ENCODE measurements around the gene PLEKHG4B. TPM values are rescaled to one million over a fixed set of nuclear protein-coding genes. Genes with fewer than 3 reads are reported as not detected.

The PLEKHG4B gene
- total RNA-seq, 1 experiment from 2014 or later: not detected

DNA sequence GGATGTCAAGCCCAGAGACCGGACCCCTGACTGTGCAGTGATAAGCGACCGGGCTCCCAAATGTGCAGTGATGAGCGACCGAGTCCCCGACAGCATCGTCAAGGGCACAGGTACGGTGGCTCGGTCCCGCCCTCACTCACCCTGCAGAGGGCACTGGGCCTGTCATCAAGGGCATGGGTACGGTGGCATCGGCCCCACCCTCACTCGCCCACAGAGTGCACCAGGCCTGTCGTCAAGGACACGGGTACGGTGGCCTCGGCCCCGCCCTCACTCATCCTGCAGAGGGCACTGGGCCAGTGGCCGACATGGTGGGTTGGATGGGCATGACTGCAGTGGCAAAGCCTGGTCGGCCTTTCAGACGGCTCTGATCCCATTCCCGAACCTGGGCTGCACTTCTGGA lies 89.6 kb downstream of the PLEKHG4B start:
- Histone ChIP-seq H3K36me3 (no peaks in the 10 kb centered on the region), H3K27me3 (0 out of 2 replicates have a peak, but pooled peaks cover 3% of the 10 kb centered on the region)
- DNase-seq: no peak

DNA sequence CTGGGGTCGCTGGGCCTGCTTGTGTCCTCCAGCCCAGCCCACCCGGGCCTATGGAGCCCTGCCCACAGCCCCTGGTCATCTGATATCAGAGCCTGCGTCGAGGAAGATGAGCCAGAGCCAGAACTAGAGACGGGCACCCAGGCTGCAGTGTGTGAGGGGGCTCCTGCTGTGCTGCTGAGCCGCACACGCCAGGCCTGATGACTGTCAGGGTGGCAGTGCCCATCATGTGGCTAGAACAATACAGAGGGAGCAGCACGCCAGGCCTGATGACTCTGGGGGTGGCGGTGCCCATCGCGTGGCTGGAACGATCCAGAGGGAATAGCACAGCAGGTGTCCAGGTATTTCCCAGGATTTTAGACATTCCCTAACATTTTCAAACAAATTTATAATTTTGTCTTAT lies 90.2 kb downstream of the PLEKHG4B start:
- Histone ChIP-seq H3K9me3 (no peaks in the 10 kb centered on the region), H3K36me3 (no peaks in the 10 kb centered on the region), H3K27me3 (0 out of 2 replicates have a peak, but pooled peaks cover 3% of the 10 kb centered on the region), H3K4me3 (no peak overlapping the region)
- no peak for DNase-seq

More for the DNA sequence above, 89.6 kb downstream of the PLEKHG4B start:
- Histone ChIP-seq H3K9me3 (no peaks in the 10 kb centered on the region), H3K4me3 (no peak overlapping the region)

DNA sequence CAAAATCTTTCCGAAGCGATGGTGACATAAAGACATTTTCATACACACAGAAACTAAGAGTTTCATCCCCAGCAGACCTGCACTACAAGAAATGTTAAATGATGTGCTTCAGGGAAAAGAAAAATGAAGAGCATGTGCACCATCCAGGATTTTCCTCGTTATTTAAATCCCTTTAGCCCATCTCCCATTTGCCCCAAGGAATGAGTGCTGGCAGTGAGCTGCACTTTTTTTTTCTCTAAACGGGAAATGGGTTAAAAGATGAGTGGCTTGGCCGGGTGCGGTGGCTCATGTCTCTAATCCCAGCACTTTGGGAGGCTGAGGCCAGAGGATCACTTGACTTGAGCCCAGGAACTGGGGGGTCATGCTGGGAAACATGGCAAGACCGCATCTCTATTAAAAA lies 92.5 kb downstream of the PLEKHG4B start:
- Histone ChIP-seq H3K36me3 (no peaks in the 10 kb centered on the region), H3K9me3 (no peaks in the 10 kb centered on the region), H3K4me3 (no peak overlapping the region), H3K27me3 (no peaks in the 10 kb centered on the region)
- DNase-seq: peak; percentile 40

DNA sequence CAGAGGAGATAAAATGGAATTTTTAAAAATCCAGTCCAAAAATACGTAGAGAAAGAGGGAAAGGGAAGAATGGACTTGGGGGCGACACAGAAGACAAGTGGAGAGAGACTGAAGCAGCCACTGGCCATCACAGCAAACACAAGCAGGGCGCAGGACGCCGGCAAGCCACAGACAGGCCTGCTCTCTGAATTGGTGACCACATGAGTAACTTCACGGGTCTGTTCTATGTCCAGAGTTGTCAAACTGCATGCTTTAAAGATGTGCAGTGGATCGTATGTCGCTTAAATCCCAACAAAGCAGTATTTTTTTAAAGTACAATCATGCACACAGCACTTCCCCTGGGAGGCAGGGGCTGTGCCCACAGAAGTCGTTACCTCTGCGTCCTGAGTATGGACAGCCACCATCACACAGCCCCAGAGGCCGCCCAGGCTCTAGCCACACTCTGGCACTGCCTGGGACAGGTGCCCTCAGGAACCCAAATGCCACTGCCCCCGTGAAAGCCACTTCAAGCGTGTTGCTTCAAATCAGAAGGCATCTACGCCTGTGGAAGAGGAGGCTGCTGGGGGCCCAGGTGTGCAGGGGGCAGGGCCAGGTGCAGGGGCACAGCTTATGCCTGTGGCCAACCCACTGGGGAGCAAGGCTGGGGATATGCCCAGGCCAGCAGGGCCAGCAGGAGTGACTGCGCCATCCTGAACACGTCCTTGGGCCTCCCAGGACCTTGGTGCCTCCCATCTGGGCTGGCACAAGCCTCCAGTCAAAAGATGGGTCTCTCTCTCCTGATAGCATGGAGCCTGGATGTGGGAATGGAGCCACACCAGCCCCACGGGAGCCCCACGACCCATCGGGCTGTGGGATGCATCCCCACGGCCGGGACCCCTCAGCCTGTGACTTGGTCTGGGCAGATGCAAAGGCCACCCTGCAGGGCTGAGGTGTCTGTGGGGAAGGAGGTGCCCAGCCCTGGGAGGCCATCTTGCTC lies 93.4 kb downstream of the PLEKHG4B start:
- no peaks in the 10 kb centered on the region for H3K36me3 ChIP-seq
- no peak for DNase-seq
- H3K9me3 ChIP-seq: no peaks in the 10 kb centered on the region
- H3K27me3 ChIP-seq: no peaks in the 10 kb centered on the region
- H3K4me3 ChIP-seq: no peak overlapping the region

GRCh38 chr5:186091-187041 lies 94.4 kb downstream of the PLEKHG4B start:
- DNase-seq: no peak
- no peaks in the 10 kb centered on the region for H3K36me3 ChIP-seq
- no peaks in the 10 kb centered on the region for H3K9me3 ChIP-seq
- no peak overlapping the region for H3K4me3 ChIP-seq
- no peaks in the 10 kb centered on the region for H3K27me3 ChIP-seq

DNA sequence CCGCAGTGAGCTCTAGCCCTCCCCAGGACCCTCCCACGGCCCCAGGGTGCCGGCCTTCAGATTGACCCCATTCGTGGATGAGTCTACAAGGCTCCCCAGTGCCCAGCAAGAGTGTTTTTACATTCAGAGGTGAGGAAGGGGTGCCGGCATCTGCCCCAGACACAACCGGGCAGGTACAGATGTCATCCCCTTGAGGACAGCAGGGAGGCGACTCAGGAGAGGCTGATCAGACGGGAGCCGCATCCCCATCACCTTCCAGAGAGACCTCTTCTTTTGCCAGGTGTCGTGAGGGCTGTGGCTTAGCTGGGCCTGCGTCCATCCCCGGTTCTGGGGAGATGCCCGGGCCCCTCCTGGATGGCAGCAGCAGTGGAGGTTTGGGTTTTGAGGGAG lies 95.1 kb downstream of the PLEKHG4B start:
- no peak for DNase-seq
- no peaks in the 10 kb centered on the region for H3K9me3 ChIP-seq
- no peaks in the 10 kb centered on the region for H3K27me3 ChIP-seq
- H3K36me3 ChIP-seq: no peaks in the 10 kb centered on the region
- no peak overlapping the region for H3K4me3 ChIP-seq

DNA sequence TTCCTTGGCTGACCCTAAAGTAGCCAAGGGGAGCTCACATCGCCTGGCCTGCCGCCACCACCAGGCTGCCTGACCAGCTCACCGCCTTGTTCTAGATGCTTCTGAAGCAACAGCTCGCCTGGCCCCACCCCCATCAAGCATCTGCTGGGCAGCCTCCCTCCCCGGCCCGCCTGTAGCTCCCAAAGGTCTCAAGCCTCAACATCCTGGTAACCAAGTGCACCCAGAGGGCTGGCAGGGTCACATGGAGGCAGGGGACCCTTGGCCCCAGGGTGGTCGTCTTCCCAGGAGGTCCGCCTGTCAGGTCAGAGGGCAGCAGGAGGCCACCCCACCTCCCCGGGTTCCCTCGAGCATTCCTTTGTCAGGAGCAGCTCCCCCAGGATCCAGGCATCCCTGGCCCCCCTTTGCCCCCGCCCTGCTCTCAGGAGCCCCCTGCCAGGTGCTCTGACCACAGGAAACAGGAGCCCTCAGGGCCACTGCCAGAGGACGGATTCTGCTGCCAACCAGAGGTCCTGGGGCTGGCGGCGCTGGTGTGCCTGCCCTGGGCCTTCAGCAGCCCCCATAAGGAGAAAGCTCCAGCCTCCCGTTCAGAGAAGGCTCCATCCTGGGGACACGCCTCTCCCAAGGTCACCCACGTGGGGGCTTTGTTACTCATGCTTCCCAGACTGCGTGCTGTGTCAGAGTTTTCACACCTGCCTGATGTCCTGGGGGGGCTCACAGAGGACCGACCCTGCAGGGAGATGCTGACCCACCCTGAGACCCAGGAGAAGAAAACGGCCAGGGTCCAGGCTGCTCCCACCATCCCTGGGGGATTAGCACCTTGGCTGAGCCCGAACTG lies 95.9 kb downstream of the PLEKHG4B start:
- Histone ChIP-seq H3K27me3 (no peaks in the 10 kb centered on the region), H3K36me3 (no peaks in the 10 kb centered on the region), H3K9me3 (no peaks in the 10 kb centered on the region), H3K4me3 (no peak overlapping the region)
- DNase-seq: no peak

DNA sequence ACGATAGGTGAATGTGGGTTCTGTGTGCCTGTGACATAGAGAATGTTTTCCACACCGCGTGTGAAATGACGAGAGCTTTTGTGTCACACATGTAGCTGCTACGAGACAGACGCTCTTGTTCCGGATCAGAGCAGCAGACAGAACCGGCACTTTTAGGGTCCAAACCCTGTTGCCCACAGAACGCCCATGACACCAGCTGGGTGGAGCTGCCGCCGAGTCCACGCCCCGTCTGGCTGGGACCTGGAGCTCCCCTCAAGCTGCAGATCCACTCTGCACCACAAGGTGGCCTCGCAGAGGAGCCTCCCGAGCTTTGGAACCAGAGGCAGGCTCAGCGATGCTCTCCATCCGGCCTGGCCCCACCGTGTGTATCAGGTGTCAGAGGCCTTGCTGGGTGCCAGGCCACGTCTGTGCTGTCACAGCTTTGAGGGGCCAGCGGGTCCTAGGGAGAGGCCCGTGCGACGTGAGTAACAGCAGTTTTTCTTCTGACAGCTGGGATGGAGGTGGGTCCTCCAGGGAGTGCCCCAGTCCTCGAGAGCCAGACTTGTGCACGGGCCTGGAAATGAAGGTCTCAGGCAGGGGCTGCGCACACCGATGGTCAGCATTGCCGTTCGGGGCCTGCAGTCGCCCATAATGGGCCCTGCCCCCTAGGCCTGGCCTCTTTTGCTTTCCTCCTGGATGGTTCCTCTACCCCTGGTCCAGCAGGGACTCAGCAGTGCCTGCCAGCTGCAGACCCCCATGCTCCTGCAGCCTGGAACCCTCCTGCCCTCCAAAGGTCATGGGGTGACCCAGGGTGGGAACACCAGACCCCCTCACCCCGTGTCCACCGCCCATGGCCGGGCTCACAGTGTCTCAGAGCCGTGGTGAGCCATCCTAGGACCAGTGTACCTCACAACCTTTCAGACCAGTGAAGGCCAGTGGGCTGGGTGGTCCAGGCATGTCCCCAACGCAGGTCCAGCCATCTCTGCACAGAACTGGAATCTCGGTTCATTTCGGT lies 96.8 kb downstream of the PLEKHG4B start:
- no peak overlapping the region for H3K4me3 ChIP-seq
- no peaks in the 10 kb centered on the region for H3K27me3 ChIP-seq
- DNase-seq: peak; percentile 83
- H3K9me3 ChIP-seq: no peaks in the 10 kb centered on the region
- H3K36me3 ChIP-seq: no peaks in the 10 kb centered on the region

- H3K4me3 ChIP-seq: no peak overlapping the region
- DNase-seq: no peak
- H3K27me3 ChIP-seq: no peaks in the 10 kb centered on the region
- H3K36me3 ChIP-seq: no peaks in the 10 kb centered on the region
- no peaks in the 10 kb centered on the region for H3K9me3 ChIP-seq
Measured at GRCh38 chr5:189486-189885, 97.5 kb downstream of the PLEKHG4B start.

DNA sequence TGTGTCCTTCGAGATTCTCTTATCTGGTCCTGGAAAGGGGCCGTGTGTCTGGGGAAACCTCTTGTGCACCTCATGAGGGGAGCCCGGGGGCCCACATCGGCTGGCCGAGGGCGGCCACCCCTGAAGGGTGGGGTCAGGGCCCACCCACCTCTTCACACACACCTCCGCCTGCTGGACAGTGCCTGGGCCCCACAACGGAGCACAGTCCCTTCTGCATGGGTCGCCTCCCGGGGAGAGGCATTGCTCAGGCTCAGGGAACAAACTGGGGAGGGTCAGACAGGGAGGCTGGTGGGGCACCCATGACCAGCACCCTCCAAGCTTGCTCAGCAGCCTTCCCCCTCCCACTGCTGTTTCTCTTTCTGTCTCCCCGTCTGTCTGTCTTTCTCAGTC lies 98.0 kb downstream of the PLEKHG4B start:
- no peaks in the 10 kb centered on the region for H3K9me3 ChIP-seq
- no peak overlapping the region for H3K4me3 ChIP-seq
- DNase-seq: no peak
- H3K36me3 ChIP-seq: no peaks in the 10 kb centered on the region
- H3K27me3 ChIP-seq: no peaks in the 10 kb centered on the region

GRCh38 chr5:190366-191035 lies 98.5 kb downstream of the PLEKHG4B start:
- Histone ChIP-seq H3K27me3 (no peaks in the 10 kb centered on the region), H3K4me3 (no peak overlapping the region), H3K9me3 (no peaks in the 10 kb centered on the region), H3K36me3 (no peaks in the 10 kb centered on the region)
- no peak for DNase-seq

DNA sequence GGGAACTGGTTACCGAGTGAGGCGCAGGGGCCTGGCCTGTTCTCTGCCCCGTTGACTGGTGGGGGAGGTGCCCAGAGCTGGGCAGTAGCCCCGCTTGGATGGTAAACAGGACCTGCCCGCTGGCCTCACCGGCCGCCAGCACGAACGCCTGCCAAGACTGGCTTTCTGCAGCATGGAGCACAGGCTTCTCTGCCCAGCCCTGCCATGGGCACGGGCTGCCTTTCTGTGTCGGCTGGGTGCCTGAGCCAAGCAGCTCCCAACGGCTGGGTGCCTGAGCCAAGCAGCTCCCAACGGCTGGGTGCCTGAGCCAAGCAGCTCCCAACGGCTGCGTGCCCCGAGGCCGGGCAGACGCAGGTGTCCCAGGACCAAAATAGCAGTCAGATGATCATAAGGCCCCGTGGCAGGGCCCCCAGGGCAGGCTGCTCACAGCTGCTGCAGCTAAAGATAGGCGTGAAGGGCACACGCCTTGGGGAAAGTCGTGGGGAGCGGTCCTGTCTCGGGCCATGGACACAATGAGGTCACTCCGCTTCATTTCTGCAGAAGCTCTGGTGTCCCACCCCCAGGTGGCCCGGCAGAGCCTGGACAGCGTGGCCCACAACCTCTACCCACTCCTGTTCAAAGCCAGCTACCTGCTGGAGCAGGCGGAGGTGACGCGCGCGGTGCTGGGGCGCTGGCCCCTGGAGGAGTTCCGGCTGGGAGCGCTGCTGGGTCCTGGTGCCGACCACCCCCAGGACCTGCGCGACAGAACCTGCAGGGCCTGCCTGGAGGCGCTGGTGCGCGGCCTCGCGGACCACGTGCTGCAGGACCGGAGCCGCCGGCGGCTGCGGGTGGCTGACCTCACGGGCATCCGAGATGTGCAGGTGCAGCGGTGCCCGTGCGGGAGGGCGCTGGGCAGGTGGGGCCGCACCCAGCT lies 99.3 kb downstream of the PLEKHG4B start, which contains the start of gene LRRC14B:
Gene LRRC14B, plus strand, starts transcription at position 460 of the 913 bp plus-strand sequence. Its CDS starts 44 bp downstream, at position 504.
- Histone ChIP-seq H3K27me3 (no peaks in the 10 kb centered on the region), H3K4me3 (no peak within 1 kb of the TSS), H3K9me3 (no peaks in the 10 kb centered on the region), H3K36me3 (no peaks in the 10 kb centered on the region)
- DNase-seq: peak; percentile 88

DNA sequence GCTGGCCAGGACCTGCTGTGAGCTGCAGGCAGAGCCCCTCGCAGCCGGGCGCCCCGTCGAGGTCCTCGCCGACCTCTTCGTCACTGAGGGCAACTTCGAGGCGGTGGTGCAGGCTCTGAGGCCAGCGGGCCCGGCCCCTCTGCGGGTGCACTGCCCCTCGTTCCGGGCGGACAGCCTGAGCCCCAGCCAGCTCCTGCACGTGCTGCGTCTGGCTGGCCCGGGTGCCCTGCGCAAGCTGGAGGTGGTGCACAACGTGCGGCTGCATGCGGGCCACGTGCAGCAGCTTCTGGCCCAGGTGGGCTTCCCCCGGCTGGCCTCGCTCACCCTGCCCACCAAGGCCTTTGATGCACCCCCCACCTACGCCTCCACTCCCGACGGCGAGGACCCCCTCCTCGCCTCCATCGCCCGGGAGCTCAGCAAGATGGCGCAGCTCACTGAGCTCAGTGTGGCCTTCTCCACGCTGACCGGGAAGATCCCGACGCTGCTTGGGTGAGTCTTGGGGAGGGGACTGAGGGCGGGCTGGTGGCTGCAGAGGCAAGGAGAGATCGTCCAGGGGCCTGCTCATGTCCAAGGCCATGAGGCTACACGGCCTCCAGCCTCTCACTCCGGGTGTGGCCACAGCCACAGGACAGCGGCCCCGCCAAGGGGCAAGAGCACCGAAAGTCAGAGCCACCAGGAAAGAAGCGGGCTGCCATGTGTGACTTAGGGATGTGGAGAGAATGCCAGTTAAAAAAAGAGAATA lies 100.2 kb downstream of the PLEKHG4B start:
- no peak overlapping the region for H3K4me3 ChIP-seq
- H3K9me3 ChIP-seq: no peaks in the 10 kb centered on the region
- H3K36me3 ChIP-seq: no peaks in the 10 kb centered on the region
- no peaks in the 10 kb centered on the region for H3K27me3 ChIP-seq
- no peak for DNase-seq

All from MG63 (cell line).